ENCODE measurements around the gene TGM2. TPM values are rescaled to one million over a fixed set of nuclear protein-coding genes. Genes with fewer than 3 reads are reported as not detected.

The TGM2 gene
- total and polyA plus RNA-seq, 12 donors: 13.4 to 262 (median 98.3) TPM

DNA sequence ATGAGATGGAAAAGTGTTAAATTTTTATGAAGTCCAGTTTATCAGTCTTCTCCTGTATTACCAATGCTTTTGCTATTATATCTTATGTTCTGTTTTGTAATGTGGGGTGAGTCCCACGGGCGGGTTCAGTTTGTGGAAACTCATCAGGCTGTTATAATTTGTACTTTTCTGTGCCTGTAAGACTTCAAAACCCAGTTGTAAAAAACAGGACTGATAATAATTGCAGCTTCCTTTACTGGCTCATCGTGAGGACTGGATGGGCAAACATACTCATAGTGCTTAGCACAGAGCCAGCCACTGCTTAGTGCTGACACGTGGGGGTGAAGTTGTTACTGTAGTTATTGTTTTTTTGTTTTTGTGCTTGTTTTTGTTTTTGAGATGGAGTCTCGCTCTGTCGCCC is 45.6 kb downstream of the TGM2 start:
- no peaks in the 10 kb centered on the region for H3K9me3 ChIP-seq (replicated peaks in 1 of 3)
- intact Hi-C loops (cut with DNase I): no loop called here
- no peak overlapping the region for H3K4me3 ChIP-seq
- peaks cover 9 to 11% of the 10 kb centered on the region in 2 donors for H3K4me1 ChIP-seq (replicated peaks in 1 of 2)
- no peaks in the 10 kb centered on the region for H3K36me3 ChIP-seq (replicated peaks in 1 of 2)
- H3K27ac ChIP-seq: no peak overlapping the region
- TF ChIP-seq POLR2A (IDR thresholded peaks at IDR 0.05): no peak
- TF ChIP-seq, protein P1, sequence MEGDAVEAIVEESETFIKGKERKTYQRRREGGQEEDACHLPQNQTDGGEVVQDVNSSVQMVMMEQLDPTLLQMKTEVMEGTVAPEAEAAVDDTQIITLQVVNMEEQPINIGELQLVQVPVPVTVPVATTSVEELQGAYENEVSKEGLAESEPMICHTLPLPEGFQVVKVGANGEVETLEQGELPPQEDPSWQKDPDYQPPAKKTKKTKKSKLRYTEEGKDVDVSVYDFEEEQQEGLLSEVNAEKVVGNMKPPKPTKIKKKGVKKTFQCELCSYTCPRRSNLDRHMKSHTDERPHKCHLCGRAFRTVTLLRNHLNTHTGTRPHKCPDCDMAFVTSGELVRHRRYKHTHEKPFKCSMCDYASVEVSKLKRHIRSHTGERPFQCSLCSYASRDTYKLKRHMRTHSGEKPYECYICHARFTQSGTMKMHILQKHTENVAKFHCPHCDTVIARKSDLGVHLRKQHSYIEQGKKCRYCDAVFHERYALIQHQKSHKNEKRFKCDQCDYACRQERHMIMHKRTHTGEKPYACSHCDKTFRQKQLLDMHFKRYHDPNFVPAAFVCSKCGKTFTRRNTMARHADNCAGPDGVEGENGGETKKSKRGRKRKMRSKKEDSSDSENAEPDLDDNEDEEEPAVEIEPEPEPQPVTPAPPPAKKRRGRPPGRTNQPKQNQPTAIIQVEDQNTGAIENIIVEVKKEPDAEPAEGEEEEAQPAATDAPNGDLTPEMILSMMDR (IDR thresholded peaks at IDR 0.05): no peak
- WGBS, 4 donors: 88 to 95% (median 91%) methylated on average over 6 of the region's 6 CpGs
- no peaks in the 10 kb centered on the region for H3K27me3 ChIP-seq
- no peak for DNase-seq

DNA sequence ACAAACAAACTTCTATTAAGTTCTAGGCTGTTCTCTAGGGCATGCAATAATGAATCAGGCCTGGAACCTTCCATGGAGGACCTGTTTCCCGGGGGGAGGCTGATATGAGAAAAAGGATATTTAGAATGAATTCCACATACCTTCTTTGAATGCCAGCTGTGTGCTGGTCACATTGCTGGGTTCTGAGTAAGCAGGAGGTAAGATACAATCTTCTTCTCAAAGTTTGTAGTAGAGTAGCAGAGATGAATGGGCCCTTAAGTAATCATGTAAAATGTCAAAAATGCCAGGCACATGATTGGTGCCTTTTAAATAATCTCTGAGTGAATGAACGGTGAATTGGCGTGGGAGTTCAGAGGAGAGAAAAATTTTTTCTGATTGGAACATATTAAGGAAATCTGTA is 47.4 kb downstream of the TGM2 start:
- Histone ChIP-seq H3K4me1 (replicated peaks in 1 of 2) (peaks cover 2 to 11% of the 10 kb centered on the region in 2 donors), H3K27ac (no peak overlapping the region), H3K9me3 (replicated peaks in 1 of 3) (no peaks in the 10 kb centered on the region), H3K4me3 (no peak overlapping the region), H3K36me3 (replicated peaks in 1 of 2) (no peaks in the 10 kb centered on the region), H3K27me3 (no peaks in the 10 kb centered on the region)
- DNase-seq: no peak
- intact Hi-C loops (cut with DNase I): no loop called here
- TF ChIP-seq POLR2A (IDR thresholded peaks at IDR 0.05): no peak
- TF ChIP-seq, protein P1 (IDR thresholded peaks at IDR 0.05): no peak
- 85 to 94% (median 91%) methylated on average over 3 of the region's 3 CpGs for WGBS, 4 donors

DNA sequence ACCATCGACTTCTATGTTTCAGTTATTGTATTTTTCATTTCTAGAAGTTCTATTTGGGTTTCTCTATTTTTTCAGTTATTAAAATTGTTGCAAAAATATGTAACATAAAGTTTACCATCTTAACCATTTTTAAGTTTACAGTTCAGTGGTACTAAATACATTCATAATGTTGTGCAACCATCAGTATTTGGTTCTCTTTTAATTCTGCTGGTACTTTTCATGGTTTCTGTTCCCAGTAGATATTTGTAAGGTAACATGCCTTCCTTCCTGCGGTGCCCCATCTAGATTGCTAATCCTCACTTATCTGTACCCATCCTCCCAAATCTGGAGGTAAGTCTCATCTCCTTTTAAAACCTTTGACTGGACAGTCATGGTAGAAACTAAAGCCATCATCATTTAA is 47.9 kb downstream of the TGM2 start:
- no peak for DNase-seq
- no peak for TF ChIP-seq POLR2A (IDR thresholded peaks at IDR 0.05)
- TF ChIP-seq, protein P1 (IDR thresholded peaks at IDR 0.05): no peak
- Histone ChIP-seq H3K4me1 (replicated peaks in 1 of 2) (peaks cover 0 to 8% of the 10 kb centered on the region in 2 donors), H3K9me3 (replicated peaks in 1 of 3) (no peaks in the 10 kb centered on the region), H3K27me3 (no peaks in the 10 kb centered on the region), H3K36me3 (replicated peaks in 1 of 2) (no peaks in the 10 kb centered on the region), H3K4me3 (no peak overlapping the region), H3K27ac (no peak overlapping the region)
- 85 to 92% (median 90%) methylated on average over 2 of the region's 2 CpGs for WGBS, 4 donors
- intact Hi-C loops (cut with DNase I): no loop called here

DNA sequence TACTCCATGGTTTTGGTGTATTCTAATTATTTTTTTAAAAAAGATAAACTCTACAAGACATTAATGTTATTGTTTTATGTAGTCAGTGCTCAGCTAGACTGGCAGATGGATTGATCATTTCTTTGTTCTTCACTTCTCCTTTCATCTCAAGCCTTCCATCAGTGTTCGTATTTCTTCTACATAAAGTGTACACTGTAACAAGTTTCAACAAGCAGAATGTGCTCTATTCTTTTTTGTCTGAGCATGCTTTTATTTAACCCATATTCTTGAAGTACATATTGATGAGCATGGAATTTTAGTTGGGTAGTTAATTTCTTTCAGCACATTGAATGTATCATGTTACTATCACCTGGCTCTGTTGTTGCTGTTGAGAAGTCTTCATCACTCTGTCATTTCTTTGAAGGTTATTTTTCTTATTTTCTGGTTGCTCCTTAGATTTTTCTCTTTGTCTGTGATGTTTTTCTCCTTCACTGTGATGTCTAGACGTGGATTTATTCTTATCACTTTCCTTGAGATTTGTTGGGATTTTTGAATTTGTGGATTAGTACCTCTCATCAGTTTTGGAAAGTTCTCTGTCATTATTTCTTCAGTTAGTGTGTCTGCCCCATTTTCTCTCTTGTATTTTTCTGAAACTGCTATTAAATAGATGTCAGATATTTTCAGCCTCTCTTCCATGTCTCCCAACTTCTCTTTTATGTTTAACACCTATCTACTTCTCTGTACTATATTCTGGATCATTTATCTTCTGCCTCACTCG is 48.5 kb downstream of the TGM2 start:
- no peaks in the 10 kb centered on the region for H3K27me3 ChIP-seq
- intact Hi-C loops (cut with DNase I): no loop called here
- no peak overlapping the region for H3K4me3 ChIP-seq
- TF ChIP-seq, protein P1 (IDR thresholded peaks at IDR 0.05): no peak
- no peak for TF ChIP-seq POLR2A (IDR thresholded peaks at IDR 0.05)
- DNase-seq: no peak
- H3K36me3 ChIP-seq (replicated peaks in 1 of 2): no peaks in the 10 kb centered on the region
- H3K27ac ChIP-seq: no peak overlapping the region
- WGBS, 4 donors: 58 to 63% (median 61%) methylated on average over 3 of the region's 3 CpGs
- peaks cover 0 to 8% of the 10 kb centered on the region in 2 donors for H3K4me1 ChIP-seq (replicated peaks in 1 of 2)
- H3K9me3 ChIP-seq (replicated peaks in 1 of 3): no peaks in the 10 kb centered on the region
